Measurements from ENCODE around the gene NRIP3.

Gene NRIP3

DNA sequence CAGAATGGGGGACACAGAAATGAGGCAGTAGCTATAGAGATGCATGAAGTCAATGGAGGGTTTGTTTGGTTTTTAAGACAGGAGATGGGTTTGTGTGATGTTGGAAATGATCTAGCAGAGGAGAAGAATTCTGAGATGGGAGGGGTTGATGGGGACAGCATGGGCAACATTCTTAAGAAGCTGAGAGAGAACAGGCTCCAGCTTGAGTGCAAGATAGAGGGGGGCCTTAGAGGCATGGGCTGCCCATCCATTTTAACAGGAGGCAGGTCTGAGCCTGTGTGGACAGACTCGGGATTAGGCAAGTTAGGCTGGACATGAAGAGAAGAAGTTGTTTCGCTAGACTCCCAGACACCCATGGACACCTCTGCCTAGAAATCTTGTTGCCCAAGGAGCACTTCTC lies 37.9 kb upstream of the NRIP3 start:
- ChIA-PET CTCF (interaction anchor here (0.7 to 1.2 kb wide), 3 partner anchors 9 to 15 kb away, joined by 3 to 4 read pairs (median 3); no protein-coding TSS in a partner anchor), POLR2A (no interaction called here)
- DNase-seq (ENCODE audit: extremely low spot score) = no peak
- TF ChIP-seq, protein P1, sequence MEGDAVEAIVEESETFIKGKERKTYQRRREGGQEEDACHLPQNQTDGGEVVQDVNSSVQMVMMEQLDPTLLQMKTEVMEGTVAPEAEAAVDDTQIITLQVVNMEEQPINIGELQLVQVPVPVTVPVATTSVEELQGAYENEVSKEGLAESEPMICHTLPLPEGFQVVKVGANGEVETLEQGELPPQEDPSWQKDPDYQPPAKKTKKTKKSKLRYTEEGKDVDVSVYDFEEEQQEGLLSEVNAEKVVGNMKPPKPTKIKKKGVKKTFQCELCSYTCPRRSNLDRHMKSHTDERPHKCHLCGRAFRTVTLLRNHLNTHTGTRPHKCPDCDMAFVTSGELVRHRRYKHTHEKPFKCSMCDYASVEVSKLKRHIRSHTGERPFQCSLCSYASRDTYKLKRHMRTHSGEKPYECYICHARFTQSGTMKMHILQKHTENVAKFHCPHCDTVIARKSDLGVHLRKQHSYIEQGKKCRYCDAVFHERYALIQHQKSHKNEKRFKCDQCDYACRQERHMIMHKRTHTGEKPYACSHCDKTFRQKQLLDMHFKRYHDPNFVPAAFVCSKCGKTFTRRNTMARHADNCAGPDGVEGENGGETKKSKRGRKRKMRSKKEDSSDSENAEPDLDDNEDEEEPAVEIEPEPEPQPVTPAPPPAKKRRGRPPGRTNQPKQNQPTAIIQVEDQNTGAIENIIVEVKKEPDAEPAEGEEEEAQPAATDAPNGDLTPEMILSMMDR (IDR thresholded peaks at IDR 0.05; ENCODE audit: control extremely low read depth, extremely low read depth, low read depth, missing control alignments) = no peak

DNA sequence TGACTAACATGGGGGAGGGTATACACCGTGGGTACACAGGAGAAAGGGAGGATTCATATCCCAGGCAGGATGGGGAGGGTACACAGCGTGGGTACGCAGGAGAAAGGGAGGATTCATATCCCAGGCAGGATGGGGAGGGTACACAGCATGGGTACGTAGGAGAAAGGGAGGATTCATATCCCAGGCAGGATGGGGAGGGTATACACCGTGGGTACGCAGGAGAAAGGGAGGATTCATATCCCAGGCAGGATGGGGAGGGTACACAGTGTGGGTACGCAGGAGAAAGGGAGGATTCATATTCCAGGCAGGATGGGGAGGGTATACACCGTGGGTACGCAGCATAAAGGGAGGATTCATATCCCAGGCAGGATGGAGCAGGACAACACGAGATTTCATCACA lies 36.6 kb upstream of the NRIP3 start:
- TF ChIP-seq, protein P1 (IDR thresholded peaks at IDR 0.05; ENCODE audit: control extremely low read depth, extremely low read depth, low read depth, missing control alignments) = no peak
- no peak for DNase-seq (ENCODE audit: extremely low spot score)
- ChIA-PET POLR2A (no interaction called here), CTCF (interaction anchor here (1.7 kb wide), 1 partner anchor 13 kb away, joined by 4 read pairs; no protein-coding TSS in a partner anchor)

DNA sequence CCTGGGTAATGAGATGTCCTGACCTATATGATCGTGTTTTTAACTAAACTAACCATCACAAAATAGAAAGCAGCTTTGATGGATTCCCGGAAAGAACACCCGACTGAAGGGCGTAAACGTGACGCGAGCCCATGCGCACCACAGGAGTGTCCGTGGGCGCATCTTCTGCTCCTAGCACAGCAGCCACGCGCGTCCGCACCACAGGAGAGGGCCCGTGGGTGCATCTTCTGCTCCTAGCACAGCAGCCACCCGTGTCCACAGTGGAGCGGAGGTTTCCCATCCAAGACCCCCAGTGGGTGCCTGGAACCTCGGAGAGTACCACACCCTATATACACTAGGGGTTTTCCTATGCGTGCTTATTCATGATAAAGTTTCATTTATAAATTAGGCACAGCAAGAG lies 36.1 kb upstream of the NRIP3 start:
- DNase-seq (ENCODE audit: extremely low spot score) = no peak
- ChIA-PET CTCF (interaction anchor here (1.4 to 13.4 kb wide), 3 partner anchors 12 to 98 kb away, joined by 4 to 137 read pairs (median 5); no protein-coding TSS in a partner anchor), POLR2A (no interaction called here)
- TF ChIP-seq, protein P1 (IDR thresholded peaks at IDR 0.05; ENCODE audit: control extremely low read depth, extremely low read depth, low read depth, missing control alignments) = no peak

DNA sequence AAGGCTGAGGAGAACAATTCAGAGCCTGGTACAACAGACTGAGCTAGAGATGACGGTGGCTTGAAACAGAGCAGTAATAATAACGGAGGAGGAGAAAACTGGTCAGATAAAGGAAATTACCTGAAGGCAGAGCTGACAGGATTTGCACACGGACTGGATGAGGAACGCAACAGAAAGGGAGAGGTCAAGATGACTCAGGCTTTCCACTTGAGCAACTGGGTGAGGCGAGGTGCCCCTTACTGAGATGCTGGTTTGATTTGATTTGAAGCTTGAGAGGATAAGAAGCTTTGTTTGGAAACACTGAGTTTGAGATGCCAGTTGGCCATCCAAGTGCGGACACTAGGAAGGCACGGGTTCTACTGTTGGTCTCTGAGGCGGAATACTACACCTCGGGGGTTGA lies 35.4 kb upstream of the NRIP3 start:
- POLR2A ChIA-PET = no interaction called here
- CTCF ChIA-PET = interaction anchor here (1.4 to 13.4 kb wide), 4 partner anchors 12 to 98 kb away, joined by 4 to 137 read pairs (median 6); no protein-coding TSS in a partner anchor
- peak; percentile 39 for DNase-seq (ENCODE audit: extremely low spot score)
- TF ChIP-seq, protein P1 (IDR thresholded peaks at IDR 0.05; ENCODE audit: control extremely low read depth, extremely low read depth, low read depth, missing control alignments) = no peak

DNA sequence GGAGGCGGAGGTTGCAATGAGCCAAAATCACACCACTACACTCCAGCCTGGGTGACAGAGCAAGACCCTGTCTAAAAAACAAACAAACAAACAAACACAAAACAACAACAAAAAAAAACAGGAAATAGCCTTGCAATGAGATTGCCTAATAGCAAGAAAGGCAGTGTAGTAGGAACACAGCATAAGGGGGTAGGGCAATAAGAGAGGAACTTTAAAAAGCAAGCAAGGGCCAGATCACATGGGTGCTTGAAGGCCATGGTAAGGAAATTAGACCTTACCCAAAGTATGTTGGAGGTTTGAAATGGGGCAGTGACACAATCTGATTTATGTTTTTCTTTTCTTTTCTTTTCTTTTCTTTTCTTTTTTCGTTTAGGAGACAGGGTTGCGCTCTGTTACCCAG lies 34.7 kb upstream of the NRIP3 start:
- ChIA-PET POLR2A (no interaction called here), CTCF (interaction anchor here (1.4 to 13.4 kb wide), 5 partner anchors 11 to 99 kb away, joined by 4 to 137 read pairs (median 5); no protein-coding TSS in a partner anchor)
- TF ChIP-seq, protein P1 (IDR thresholded peaks at IDR 0.05; ENCODE audit: control extremely low read depth, extremely low read depth, low read depth, missing control alignments) = no peak
- no peak for DNase-seq (ENCODE audit: extremely low spot score)

DNA sequence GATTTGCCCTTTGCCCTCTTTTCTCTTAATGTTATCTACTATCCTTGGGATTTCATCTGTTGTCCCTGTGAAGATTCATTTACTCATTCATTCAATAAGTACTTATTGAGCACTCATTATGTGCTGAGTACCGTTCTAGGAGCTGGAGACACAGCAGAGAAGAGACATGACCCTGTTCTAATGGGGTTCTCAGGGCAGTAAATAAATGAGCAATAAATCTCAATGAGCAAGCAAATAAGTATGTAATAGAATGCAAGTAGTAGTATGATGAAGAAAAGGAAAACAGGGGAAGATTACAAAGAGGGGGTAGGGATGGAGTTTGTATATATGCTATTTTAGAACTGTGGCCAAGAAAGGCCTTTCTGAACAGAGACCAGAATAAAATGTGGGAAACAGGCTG lies 34.2 kb upstream of the NRIP3 start:
- no peak for DNase-seq (ENCODE audit: extremely low spot score)
- POLR2A ChIA-PET = no interaction called here
- TF ChIP-seq, protein P1 (IDR thresholded peaks at IDR 0.05; ENCODE audit: control extremely low read depth, extremely low read depth, low read depth, missing control alignments) = no peak
- CTCF ChIA-PET = interaction anchor here (1.3 to 13.4 kb wide), 6 partner anchors 9 to 100 kb away, joined by 3 to 137 read pairs (median 4); no protein-coding TSS in a partner anchor

Measured in GM10248 (cell line).